Adrenal gland (tissue), 12 donors: Measurements from ENCODE around the gene CPB2. TPM values are rescaled to one million over a fixed set of nuclear protein-coding genes. Genes with fewer than 3 reads are reported as not detected.

Experiments used
- DNase-seq, 7 donors: peaks; one replicate each; pipeline ENCODE4 v3.0.0-alpha.2; 2019 to 2020
- H3K27ac ChIP-seq, 5 donors: fragments of 200-600 bp; sonication (generic) in 4 of 5; 1 replicate in 3 of 5; 2 replicates in 2 of 5; pipeline versions ENCODE4 v1.5.1 to v1.8.0; 2016 to 2020; ENCODE audit warnings: mild to moderate bottlenecking in 1 of 5
- H3K27me3 ChIP-seq: fragments of 200-600 bp; 2 replicates; pipeline ENCODE4 v1.8.0; 2021
- H3K36me3 ChIP-seq, 2 donors: fragments of 200-600 bp; replicated peaks in 1 of 2; 1 replicate in 1 of 2; 2 replicates in 1 of 2; pipeline versions ENCODE4 v1.5.1 to v1.8.0; 2018 to 2022
- H3K4me1 ChIP-seq, 2 donors: fragments of 200-600 bp; replicated peaks in 1 of 2; 1 replicate in 1 of 2; 2 replicates in 1 of 2; pipeline versions ENCODE4 v1.5.1 to v1.8.0; 2018 to 2021
- H3K4me3 ChIP-seq, 4 donors: fragments of 200-600 bp; sonication (generic) in 3 of 4; one replicate each; pipeline ENCODE4 v1.5.1; 2016 to 2018
- H3K9me3 ChIP-seq, 3 donors: fragments of 200-600 bp; sonication (generic) in 1 of 3; replicated peaks in 1 of 3; 1 replicate in 2 of 3; 2 replicates in 1 of 3; pipeline versions ENCODE4 v1.5.1 to v1.8.0; 2016 to 2021
- POLR2A ChIP-seq, 2 donors: fragments of 450-650 bp; IDR thresholded peaks; one replicate each; pipeline ENCODE4 v1.6.1; 2017; ENCODE audit warnings: antibody characterized with exemption in 2 of 2, mild to moderate bottlenecking in 2 of 2, moderate library complexity in 1 of 2
- WGBS, 4 donors: extraction: QIAGEN DNeasy Blood & Tissue Kit in 2 of 4; methylation state at CpG; one replicate each; pipeline versions ENCODE4 v1.1.5 to v1.1.7; 2013 to 2017; 5-methylcytosine and 5-hydroxymethylcytosine counted together
- intact Hi-C, 2 donors: fragments of 100-400 bp; cut with DNase I; formaldehyde crosslinking; loops; one replicate each; pipeline versions ENCODE4 v1.14.1 to v1.15.0; 2022 to 2023
- polyA plus RNA-seq, 3 donors: library from polyadenylated mRNA; stranded (reverse); fragments of 200-250 nt in 2 of 3; fragments of 350-450 nt in 1 of 3; fragmentation: Illumina TruSeq in 1 of 3; extraction: RNeasy Lipid Tissue Mini Kit (QIAGEN cat#74804) in 1 of 3; gene quantifications; one replicate each; pipeline ENCODE4 v1.2.3, GENCODE V29; 2013 to 2014
- total RNA-seq, 9 donors: library from RNA; depleted of rRNA in 4 of 9; stranded (reverse); fragments of >200 nt in 4 of 9; fragments of 120-200 nt in 1 of 9; fragmentation: NEBNext Ultra II Directional in 1 of 9; extraction: Animal tissue kit (Norgen Biotek cat#: 25700) in 1 of 9; gene quantifications; one replicate each; pipeline versions ENCODE4 v1.1.0 to v1.2.4, GENCODE V29; 2013 to 2023
- TF ChIP-seq, protein P1 (sequence below), 6 experiments: fragments of 450-650 bp in 4 of 6; fragments of 200-600 bp in 2 of 6; sonication (generic) in 1 of 6; IDR thresholded peaks; 1 replicate in 5 of 6; 2 replicates in 1 of 6; pipeline versions ENCODE4 v1.5.1 to v1.8.0; 2016 to 2021; ENCODE audit warnings: antibody characterized with exemption in 6 of 6, mild to moderate bottlenecking in 2 of 6, moderate library complexity in 1 of 6
- donor health status: healthy with polysubstance abuse.
- donor health status: Bipolar disorder and iron deficiency.
- donor health status: DM: yes; HTN: yes; CAD: no.
- donor health status: DM: no; HTN: no; CAD: no.
- donor health status: DM: no; HTN: no; CAD: no.
- donor health status: DM: yes; HTN: yes; CAD: no.

The CPB2 gene
- total and polyA plus RNA-seq, 12 donors, result 0.22 to 0.23 TPM; not detected in 10

DNA sequence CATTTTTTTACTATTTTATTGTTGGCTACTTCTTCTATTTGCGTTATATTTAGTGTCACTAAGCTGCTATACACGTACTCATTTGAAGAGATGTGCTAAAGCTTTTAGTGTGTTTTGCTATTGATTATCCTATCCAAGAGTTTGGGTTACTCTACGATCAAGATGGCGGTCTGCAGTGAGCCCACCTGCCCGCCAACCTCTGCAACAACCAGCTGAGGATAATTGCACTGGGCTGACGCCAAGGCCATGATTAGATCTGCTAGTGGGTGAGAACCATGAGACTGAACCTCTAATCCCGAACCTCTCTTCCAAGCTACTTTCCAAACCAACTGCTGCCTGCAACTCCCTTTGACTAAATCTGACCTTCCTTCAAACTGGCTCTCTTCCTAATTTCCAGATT, 1.8 kb downstream of the CPB2 start:
- 92 to 99% (median 95%) methylated on average over 7 of the region's 7 CpGs for WGBS, 4 donors

DNA sequence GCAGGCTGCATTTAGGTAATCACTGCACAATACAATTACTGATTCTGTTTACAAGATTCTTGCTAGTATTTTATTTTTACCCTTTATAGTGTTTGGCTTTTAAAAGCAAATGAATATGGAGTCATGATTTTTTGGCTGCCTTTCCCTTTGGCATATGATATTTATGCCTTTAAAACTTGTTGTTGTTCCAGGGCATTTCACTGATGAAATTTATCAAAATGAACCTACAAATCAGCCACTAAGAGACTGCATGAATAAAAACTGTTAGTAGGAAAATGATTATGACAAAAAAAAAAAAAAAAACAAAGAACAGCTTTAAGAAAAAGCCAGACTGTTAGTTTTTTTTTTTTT, 2.6 kb downstream of the CPB2 start:
- no peak overlapping the region for H3K4me3 ChIP-seq
- H3K27ac ChIP-seq, result peak overlapping the region in 3 of 5 donors; percentile 32 to 69 (median 56)
- intact Hi-C loops, result no loop called here
- DNase-seq, result no peak
- H3K4me1 ChIP-seq, result peaks cover 11 to 26% of the 10 kb centered on the region in 2 donors
- TF ChIP-seq POLR2A (IDR thresholded peaks at IDR 0.05), result no peak
- no peaks in the 10 kb centered on the region for H3K36me3 ChIP-seq
- H3K27me3 ChIP-seq, result no peaks in the 10 kb centered on the region
- no peaks in the 10 kb centered on the region for H3K9me3 ChIP-seq

More for the DNA sequence above, 1.8 kb downstream of the CPB2 start:
- Histone ChIP-seq H3K27me3 (no peaks in the 10 kb centered on the region), H3K4me3 (no peak overlapping the region), H3K36me3 (no peaks in the 10 kb centered on the region), H3K9me3 (no peaks in the 10 kb centered on the region), H3K27ac (no peak overlapping the region), H3K4me1 (peaks cover 11 to 26% of the 10 kb centered on the region in 2 donors)
- DNase-seq, result no peak
- no peak for TF ChIP-seq POLR2A (IDR thresholded peaks at IDR 0.05)
- TF ChIP-seq, protein P1, sequence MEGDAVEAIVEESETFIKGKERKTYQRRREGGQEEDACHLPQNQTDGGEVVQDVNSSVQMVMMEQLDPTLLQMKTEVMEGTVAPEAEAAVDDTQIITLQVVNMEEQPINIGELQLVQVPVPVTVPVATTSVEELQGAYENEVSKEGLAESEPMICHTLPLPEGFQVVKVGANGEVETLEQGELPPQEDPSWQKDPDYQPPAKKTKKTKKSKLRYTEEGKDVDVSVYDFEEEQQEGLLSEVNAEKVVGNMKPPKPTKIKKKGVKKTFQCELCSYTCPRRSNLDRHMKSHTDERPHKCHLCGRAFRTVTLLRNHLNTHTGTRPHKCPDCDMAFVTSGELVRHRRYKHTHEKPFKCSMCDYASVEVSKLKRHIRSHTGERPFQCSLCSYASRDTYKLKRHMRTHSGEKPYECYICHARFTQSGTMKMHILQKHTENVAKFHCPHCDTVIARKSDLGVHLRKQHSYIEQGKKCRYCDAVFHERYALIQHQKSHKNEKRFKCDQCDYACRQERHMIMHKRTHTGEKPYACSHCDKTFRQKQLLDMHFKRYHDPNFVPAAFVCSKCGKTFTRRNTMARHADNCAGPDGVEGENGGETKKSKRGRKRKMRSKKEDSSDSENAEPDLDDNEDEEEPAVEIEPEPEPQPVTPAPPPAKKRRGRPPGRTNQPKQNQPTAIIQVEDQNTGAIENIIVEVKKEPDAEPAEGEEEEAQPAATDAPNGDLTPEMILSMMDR (IDR thresholded peaks at IDR 0.05), result no peak
- intact Hi-C loops, result no loop called here

DNA sequence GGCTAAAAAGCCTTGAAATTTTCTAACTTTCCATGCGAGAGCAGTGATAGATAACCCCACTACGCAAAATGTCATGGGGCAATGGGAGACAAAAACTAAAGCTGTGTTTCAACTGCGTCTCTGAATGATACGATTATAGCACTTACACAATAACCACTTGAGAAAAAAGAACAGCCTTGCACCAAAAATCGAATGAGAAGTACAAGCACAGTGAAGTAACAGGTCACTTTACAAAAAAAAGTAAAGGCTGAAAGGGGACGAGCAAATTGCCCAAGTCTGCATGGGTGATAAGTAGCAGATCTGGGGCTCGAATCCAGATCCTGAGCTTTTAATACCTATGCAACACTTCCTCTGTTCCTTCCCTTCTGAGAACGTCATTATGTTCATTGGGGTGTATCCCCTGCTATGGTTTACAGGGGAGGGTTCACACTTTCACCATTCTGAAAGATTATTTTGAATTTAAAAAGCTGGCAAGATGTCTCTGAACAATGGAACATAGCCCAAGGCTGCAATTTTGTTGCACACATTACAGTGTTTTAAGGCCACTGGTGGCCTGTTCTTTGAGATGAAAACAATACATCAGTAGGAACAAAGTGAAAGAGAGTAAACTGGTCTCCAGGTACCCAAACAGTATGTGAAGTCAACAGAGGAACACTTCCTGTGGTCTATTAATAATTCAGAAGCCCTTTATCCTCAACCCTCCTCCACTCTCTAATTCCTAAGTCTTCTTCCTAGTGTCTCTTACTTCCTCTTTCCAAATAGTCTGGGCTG, 3.2 kb downstream of the CPB2 start:
- H3K4me1 ChIP-seq, result peaks cover 11 to 26% of the 10 kb centered on the region in 2 donors
- WGBS, 4 donors, result 25 to 36% (median 26%) methylated on average over 8 of the region's 8 CpGs
- intact Hi-C loops, result no loop called here
- no peaks in the 10 kb centered on the region for H3K36me3 ChIP-seq
- H3K4me3 ChIP-seq, result peak overlapping the region in 1 of 4 donors; percentile 21
- TF ChIP-seq, protein P1 (IDR thresholded peaks at IDR 0.05), result no peak
- TF ChIP-seq POLR2A (IDR thresholded peaks at IDR 0.05), result peak in 1 of 2 donors; percentile 8
- peak overlapping the region in 3 of 5 donors; percentile 32 to 69 (median 56) for H3K27ac ChIP-seq
- peak in 2 of 7 donors; percentile 16 to 32 for DNase-seq
- no peaks in the 10 kb centered on the region for H3K27me3 ChIP-seq
- no peaks in the 10 kb centered on the region for H3K9me3 ChIP-seq

DNA sequence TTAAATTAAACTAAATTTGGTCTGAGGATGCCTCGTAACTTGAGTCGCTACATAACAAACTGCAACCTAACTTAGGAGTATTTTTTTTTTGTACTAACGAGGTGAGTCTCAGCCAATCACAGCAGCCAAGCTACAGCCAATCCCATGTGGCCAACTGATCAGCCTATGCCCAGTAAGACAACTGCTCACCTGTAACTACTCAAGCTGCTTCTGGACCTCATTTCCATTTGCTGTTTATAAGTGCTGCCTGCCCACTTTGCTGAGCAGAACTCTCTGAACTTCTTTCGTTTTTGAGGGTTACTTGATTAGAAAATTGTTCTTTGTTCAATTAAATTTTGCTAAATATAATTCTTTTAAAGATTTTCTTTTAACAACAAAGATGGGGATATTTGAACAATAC, 3.8 kb downstream of the CPB2 start:
- WGBS, 4 donors, result 73 to 76% (median 75%) methylated on average over 4 of the region's 4 CpGs
- DNase-seq, result no peak
- no peaks in the 10 kb centered on the region for H3K27me3 ChIP-seq
- no peak for TF ChIP-seq POLR2A (IDR thresholded peaks at IDR 0.05)
- TF ChIP-seq, protein P1 (IDR thresholded peaks at IDR 0.05), result no peak
- intact Hi-C loops, result no loop called here
- peak overlapping the region in 1 of 5 donors; percentile 69 for H3K27ac ChIP-seq
- peaks cover 11 to 26% of the 10 kb centered on the region in 2 donors for H3K4me1 ChIP-seq
- H3K9me3 ChIP-seq, result no peaks in the 10 kb centered on the region
- no peaks in the 10 kb centered on the region for H3K36me3 ChIP-seq
- H3K4me3 ChIP-seq, result peak overlapping the region in 1 of 4 donors; percentile 21
